NCI-H345 (cell line): ENCODE data around the gene TRAIP.
A peak's percentile ranks its signal among the peaks of the same experiment; 100 is the strongest.
"Not testable (repeated sequence)": the region's sequence is repeated elsewhere in the genome, so short reads cannot be mapped to it uniquely, and the experiment has no call there.

Experiments used
- DNase-seq: peaks from one replicate; lab custom pipeline; 2025; lab: John Stamatoyannopoulos, UW

TRAIP gene

DNA sequence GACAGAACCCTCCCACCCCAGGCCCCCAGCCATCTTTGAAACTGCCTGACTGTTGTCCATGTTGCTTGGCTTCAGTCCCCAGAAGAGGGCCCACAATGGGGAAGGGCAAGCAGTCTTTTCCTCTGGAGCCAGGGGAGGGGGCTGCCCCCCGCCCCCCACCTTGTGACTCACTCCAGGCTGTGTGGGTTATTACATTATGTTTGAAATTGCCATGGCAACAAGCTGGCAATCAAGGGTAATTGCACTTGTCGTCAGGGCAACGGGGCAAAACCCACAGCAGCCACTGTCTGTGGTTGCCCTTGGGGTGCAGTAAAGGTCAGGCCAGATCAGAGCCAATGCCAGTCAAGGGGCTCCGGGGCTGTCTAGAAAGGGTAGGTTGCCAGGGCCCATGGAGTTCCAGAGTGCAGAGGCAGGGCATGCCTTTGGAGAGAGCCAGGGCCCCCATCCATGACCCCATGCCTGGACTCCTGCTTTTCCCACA is 16.5 kb upstream of the TRAIP start:
- DNase-seq = no peak

GRCh38 chr3:49871531-49872153 is 15.3 kb upstream of the TRAIP start:
- no peak for DNase-seq

DNA sequence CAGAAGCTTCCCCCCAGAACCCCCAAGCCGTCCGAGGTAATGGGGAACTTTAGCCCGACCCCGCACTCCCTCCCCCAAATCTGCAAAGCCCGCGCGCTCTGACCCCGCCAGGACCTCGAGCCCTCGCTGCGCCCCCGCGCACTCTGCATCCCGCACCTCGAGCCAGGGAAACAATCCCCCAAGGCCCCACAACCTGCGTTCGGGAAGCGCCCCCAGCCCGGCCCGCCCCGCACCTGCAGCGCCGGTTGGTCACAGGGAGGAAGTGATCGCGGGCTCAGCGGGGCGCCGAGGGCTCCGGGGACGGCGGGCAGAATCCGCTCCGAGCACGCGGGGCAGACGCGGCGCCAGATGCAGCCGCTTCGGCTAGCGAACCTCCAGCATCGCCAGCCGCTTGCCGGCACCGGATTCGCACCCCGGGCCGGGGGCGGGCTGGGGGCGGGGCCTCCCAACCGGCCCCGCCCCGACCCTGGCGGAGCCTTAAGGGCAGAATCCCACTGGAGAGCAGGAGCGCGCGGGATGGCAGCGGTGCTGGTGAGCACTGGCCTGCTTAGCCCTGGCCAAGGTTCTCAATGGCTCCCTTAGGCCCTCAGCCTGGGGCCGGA is 13.3 kb upstream of the TRAIP start, which contains the start of gene CAMKV:
Gene CAMKV, minus strand, starts transcription at position 382 of the 602 bp plus-strand sequence. CDS start 7,518 bp downstream, outside the sequence.
- DNase-seq = peak; percentile 2

DNA sequence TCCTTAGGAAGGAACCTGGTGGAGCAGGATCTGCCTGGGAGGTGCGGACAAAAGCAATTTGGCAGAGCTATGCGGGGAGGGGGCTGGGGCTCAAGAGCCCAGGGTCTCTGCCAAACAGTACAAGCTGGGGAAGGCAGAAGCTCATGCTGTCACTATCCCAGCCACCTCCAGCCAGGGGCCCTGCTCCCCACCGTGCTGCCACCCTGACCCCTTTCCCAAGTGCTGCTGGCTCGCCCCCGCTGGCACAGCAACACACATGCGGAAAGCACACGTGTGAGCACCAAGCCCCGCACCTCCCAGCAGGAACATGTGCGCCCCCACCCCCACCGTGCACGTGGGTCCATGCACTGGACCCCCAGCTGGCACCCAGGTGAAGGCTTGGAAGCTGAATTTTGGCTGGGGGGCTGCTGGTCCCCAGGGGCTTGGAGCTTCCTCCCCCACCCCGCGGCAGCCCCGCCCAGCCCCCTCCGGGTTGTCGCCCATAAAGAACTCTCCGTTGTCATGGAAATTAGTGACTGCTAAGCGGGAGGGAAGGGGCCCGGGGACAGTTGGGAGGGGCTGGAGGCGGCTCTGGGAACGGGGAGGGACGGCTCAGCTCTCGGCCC is 12.6 kb upstream of the TRAIP start:
- DNase-seq = no peak

- DNase-seq = no peak
These were observed 11.5 kb upstream of the TRAIP start for GRCh38 chr3:49867871-49868321.

DNA sequence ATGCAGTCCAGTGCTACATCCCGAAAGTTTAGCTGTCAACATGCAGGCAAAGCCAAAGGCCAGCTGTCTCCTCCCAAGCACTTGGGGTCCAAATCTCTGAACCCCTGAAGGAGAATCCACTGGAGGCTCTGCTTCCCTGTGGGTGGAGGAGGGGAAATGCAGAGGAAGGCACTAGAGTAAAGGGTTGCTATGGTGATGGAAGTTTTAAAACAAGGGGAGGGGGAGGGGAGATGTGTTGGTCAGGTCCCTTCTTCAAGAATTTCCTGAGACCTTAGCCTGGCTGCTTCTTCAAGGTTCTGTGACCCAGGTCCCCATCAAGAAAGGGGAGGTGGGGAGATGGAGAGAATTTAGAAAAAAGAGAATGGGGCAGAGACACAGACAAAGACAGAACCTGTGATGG is 11.0 kb upstream of the TRAIP start:
- DNase-seq = no peak

DNA sequence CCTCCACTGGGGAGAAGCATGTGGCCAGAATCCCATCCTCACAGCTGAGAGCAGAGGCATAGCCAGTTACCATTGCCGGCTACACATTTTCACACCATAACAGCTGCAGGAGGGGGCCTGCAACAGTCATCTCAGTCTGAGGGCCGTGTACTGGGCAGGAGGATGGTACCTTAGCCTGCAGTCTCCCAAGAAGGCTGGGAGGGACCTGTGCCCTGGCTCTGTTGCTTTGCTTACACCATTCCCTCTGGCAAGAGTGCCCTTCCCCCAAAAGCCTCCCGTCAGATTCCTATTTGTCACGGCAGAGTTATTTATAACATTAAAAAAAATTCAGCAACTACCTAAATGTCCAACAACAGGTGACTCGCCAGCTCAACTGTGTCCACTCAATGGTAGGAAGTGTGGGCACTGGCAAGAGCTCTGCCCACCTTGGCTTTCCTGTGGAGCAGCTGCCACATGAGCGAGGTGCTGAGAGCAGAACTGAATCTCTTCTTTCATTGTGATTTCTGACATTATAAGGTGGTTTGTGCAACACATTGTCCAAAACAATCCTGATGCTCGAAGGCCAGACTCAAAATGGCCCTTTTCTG is 8.9 kb upstream of the TRAIP start:
- DNase-seq = no peak

- no peak for DNase-seq
These were observed 8.1 kb upstream of the TRAIP start for GRCh38 chr3:49864505-49864904.

GRCh38 chr3:49859576-49860305 is 3.4 kb upstream of the TRAIP start:
- no peak for DNase-seq

- DNase-seq = no peak
These were observed 702 bp downstream of the TRAIP start for GRCh38 chr3:49855662-49856061.

GRCh38 chr3:49845694-49846093 is 10.7 kb downstream of the TRAIP start:
- DNase-seq = no peak

DNA sequence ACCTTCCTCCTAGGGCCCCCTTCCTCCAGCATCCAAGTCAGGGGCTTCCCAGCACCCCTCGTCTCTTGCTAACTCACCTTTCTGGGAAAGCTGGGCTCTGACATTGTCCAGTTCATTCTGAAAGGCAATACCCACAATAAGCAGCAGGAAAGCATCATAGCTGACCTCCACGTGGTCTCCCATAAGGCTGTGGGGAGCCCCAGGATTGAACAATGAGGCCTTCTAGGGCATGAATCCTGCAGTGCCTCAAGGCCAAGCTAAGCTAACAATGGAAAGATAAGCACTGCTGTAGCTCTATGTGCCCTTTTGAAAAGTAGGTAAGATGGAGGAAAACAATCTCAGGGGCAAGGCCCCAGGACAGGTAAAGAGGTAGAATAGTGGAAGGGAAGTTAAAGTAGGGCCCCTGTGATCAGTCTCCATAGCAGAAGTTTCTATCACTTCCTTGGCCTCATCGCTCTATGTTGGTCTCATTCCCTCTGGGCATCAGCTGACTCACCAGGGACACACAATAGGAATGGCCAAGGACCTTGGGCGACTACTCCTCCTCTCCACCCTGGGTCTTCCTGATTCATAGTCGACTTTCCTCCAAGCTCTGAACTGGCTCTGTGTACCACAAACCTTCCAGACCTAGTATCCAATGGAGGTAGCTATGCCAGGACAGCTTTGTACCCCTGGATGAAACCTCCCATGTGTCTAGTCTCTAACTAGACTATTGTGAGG is 11.7 kb downstream of the TRAIP start:
- DNase-seq = no peak

DNA sequence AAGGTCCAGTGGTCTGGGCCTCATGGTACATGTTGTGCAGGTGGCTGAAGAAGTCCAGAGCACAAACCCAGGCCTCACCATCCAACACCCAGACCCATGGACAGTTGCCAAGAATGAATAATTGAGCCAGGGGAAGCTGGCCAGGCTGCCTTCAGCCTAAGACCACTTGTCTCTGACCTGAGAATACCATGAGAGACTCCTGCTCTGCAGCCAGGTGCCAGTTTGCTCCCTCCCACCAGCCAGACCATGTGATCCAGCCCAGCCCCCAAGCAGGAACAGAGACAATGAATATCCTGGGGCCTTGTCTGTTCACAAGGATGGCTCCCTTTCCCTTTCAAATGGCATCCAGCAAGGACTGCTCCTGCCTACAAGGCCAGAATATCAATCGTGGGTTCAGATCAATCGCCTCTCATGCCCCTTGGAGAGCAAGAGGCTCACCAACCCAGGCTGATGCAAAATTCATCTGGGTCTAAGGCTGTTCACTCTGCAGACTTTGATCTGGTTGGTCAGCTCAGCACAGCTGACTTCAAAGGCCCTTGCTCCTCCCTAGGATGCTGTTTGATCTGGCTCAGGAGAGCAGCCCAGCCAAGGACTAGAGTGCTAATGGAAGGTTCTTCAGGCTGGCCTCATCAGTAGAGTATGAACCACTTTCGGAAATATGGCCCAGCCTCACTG is 13.4 kb downstream of the TRAIP start:
- no peak for DNase-seq

DNA sequence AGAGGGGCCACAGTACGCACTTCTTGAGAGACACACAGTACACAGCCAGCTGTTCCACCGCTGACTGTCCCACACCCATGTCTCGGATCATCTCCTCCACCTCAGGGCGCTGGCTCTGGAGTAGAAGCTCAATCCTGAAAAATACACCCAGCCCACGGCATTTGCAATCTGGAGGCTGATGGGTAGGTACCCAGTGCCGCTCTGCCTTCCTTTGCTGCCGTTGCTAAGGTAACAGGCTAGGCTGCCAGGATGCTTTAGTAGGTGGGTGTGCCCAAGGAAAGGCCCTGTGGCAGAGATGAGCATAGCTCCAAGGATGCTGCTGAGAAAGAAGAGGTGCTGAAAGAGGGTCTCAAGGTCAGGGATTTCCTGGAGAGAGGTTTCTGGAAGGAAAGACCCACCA is 14.6 kb downstream of the TRAIP start:
- no peak for DNase-seq

- no peak for DNase-seq
These were observed 15.2 kb downstream of the TRAIP start for GRCh38 chr3:49841126-49841696.

DNA sequence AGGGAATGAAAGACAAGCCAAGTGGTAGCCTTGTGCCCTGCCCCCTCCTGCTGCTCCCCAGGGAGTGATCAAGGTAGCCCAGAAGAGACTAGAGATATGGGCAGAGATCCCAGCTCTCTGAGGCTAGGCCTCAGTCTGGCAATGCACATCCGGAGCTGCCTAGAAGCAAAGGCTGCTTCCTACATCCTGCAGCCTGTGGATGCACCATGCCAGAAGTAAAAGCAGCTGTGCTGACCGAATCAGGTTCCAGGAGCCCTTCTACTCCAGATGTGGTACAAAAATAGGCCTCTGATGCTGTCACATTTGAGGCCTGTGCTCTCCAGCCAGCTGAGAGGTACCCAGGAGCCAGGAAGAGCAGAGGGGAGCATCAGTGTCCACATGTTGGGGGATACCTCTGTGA is 16.0 kb downstream of the TRAIP start:
- no peak for DNase-seq

DNA sequence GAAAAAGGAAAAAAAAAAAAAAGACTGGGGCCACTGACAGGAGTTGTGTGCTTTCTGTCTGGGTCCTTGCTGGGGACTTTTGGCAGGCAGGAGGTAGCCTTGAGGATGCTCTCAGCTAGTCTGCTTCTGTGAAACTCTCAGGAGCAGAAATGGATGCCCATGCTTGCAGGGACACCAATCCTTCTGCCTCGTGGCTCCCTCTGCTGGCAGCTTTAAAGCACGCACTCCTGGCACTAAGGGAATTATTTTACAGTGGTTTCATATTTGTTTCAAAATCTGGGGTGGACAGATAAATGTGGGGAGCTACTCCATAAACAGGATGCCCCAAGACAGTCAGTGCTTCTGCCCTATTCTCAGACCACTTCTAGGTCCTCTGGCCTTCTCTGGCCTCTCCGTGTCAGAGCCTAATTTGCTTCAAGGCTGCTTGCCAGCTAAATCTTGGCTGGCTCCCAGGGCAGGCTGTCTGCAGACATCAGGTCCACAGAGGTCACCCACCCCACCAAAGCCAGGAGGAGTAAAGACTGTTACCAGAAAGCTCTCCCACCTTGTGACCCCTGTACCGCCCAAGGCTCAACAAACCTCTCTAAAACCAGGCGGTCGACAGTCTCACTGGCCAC is 17.1 kb downstream of the TRAIP start:
- peak; percentile 56 for DNase-seq

GRCh38 chr3:49831341-49831740 is 25.0 kb downstream of the TRAIP start:
- DNase-seq = no peak

- no peak for DNase-seq
These were observed 30.3 kb downstream of the TRAIP start for GRCh38 chr3:49826016-49826415.

- DNase-seq = not testable (repeated sequence)
These were observed 33.2 kb downstream of the TRAIP start for GRCh38 chr3:49823131-49823530.
